SK-N-SH (cell line): Measurements from ENCODE around the gene CADM3.

Experiments
- CTCF ChIP-seq: fragments of 200-600 bp; sonication (generic); IDR thresholded peaks from 2 replicates; pipeline ENCODE4 v1.6.1; 2017; ENCODE audit warnings: antibody characterized with exemption, mild to moderate bottlenecking, moderate library complexity
- RAD21 ChIP-seq: IDR thresholded peaks from 2 replicates; pipeline ENCODE4 v1.6.1; 2012; ENCODE audit warnings: mild to moderate bottlenecking, low read length
- TCF12 ChIP-seq: IDR thresholded peaks from 2 replicates; pipeline ENCODE4 v1.4.0; 2012
- YY1 ChIP-seq: IDR thresholded peaks from 2 replicates; pipeline ENCODE4 v1.4.0; 2012; ENCODE audit warnings: low read depth, mild to moderate bottlenecking
- TF ChIP-seq, protein P1 (sequence below): IDR thresholded peaks from 2 replicates; pipeline ENCODE4 v1.6.1; 2012; ENCODE audit warnings: mild to moderate bottlenecking, low read depth, low read length, moderate library complexity
- TF ChIP-seq, protein P2 (sequence below): IDR thresholded peaks from 2 replicates; pipeline ENCODE4 v1.4.0; 2012; ENCODE audit warnings: low read depth

DNA sequence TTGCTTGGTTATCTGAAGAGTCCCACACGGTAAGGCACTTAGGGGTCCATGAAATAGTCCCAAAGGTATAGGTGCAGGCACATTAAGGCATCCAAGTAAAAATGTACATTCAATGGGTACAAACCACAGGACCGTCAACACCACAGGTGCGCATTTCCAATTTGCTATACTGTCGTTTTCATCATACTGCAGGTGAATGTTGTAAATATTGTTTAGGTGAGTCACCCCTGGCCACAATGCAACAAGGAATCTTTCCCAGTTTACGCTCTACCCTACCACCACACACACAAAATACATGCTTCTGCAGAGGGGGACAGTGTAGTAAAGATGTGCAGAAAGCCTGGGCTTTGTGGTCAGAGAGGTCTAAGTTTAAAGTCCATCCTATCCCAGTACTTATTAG, 13.7 kb downstream of the CADM3 start:
- TF ChIP-seq CTCF (no peak), TCF12 (no peak), RAD21 (no peak), YY1 (no peak)
- TF ChIP-seq, protein P1, sequence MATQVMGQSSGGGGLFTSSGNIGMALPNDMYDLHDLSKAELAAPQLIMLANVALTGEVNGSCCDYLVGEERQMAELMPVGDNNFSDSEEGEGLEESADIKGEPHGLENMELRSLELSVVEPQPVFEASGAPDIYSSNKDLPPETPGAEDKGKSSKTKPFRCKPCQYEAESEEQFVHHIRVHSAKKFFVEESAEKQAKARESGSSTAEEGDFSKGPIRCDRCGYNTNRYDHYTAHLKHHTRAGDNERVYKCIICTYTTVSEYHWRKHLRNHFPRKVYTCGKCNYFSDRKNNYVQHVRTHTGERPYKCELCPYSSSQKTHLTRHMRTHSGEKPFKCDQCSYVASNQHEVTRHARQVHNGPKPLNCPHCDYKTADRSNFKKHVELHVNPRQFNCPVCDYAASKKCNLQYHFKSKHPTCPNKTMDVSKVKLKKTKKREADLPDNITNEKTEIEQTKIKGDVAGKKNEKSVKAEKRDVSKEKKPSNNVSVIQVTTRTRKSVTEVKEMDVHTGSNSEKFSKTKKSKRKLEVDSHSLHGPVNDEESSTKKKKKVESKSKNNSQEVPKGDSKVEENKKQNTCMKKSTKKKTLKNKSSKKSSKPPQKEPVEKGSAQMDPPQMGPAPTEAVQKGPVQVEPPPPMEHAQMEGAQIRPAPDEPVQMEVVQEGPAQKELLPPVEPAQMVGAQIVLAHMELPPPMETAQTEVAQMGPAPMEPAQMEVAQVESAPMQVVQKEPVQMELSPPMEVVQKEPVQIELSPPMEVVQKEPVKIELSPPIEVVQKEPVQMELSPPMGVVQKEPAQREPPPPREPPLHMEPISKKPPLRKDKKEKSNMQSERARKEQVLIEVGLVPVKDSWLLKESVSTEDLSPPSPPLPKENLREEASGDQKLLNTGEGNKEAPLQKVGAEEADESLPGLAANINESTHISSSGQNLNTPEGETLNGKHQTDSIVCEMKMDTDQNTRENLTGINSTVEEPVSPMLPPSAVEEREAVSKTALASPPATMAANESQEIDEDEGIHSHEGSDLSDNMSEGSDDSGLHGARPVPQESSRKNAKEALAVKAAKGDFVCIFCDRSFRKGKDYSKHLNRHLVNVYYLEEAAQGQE: no peak
- TF ChIP-seq, protein P2, sequence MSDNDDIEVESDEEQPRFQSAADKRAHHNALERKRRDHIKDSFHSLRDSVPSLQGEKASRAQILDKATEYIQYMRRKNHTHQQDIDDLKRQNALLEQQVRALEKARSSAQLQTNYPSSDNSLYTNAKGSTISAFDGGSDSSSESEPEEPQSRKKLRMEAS: no peak
